PC-3 (cell line): ENCODE measurements around the gene NPR2. TPM values are rescaled to one million over a fixed set of nuclear protein-coding genes. Genes with fewer than 3 reads are reported as not detected.

Experiments used
- ATAC-seq: fragments of 200-7000 bp; cut with Tn5 transposase; 2 replicates; pipeline ENCODE4 v1.9.1; 2020; ENCODE audit warnings: mild to moderate bottlenecking, moderate library complexity
- BruUV-seq: library from RNA; stranded (reverse); fragments of 400-500 nt; replicated peaks from 2 replicates; lab custom pipeline; 2021; lab: Mats Ljungman, UMichigan
- CTCF ChIA-PET: fragments of 300-600 bp; sonication (Branson Sonifier 250); formaldehyde crosslinking; loops from one replicate; lab custom pipeline; 2022; ENCODE audit warnings: antibody characterized with exemption; lab: Charles Lee
- POLR2A ChIA-PET: fragments of 300-600 bp; sonication (Branson Sonifier 250); formaldehyde crosslinking; loops from one replicate; lab custom pipeline; 2022; ENCODE audit warnings: antibody characterized with exemption; ENCODE audit not compliant: unreplicated experiment; lab: Charles Lee
- DNase-seq: peaks from one replicate; pipeline ENCODE4 v3.0.0-alpha.2; 2015
- H2AFZ ChIP-seq: fragments of 300-600 bp; sonication (generic); 2 replicates; pipeline ENCODE4 v1.6.0; 2016; ENCODE audit warnings: antibody characterized with exemption, low read length
- H3F3A ChIP-seq: fragments of 300-600 bp; sonication (generic); one replicate; pipeline ENCODE4 v1.6.0; 2017; ENCODE audit warnings: antibody characterized with exemption, low read length, control low read depth, mild to moderate bottlenecking; ENCODE audit not compliant: unreplicated experiment
- H3K27ac ChIP-seq: fragments of 300-600 bp; sonication (generic); 2 replicates; pipeline ENCODE4 v1.5.1; 2016; ENCODE audit warnings: mild to moderate bottlenecking, low read length
- H3K27me3 ChIP-seq: fragments of 300-600 bp; sonication (generic); 2 replicates; pipeline ENCODE4 v1.6.1; 2016; ENCODE audit warnings: low read length, mixed read lengths
- H3K36me3 ChIP-seq: fragments of 300-600 bp; sonication (generic); 2 replicates; pipeline ENCODE4 v1.6.1; 2016; ENCODE audit warnings: low read depth, mixed run types, low read length, mixed read lengths
- H3K4me1 ChIP-seq: fragments of 300-600 bp; sonication (generic); 2 replicates; pipeline ENCODE4 v1.5.1; 2016; ENCODE audit warnings: low read length; ENCODE audit not compliant: insufficient read depth
- H3K4me2 ChIP-seq: fragments of 300-600 bp; sonication (generic); 2 replicates; pipeline ENCODE4 v1.6.0; 2016; ENCODE audit warnings: low read length
- H3K4me3 ChIP-seq: fragments of 300-600 bp; sonication (generic); 2 replicates; pipeline ENCODE4 v1.5.1; 2016; ENCODE audit warnings: mild to moderate bottlenecking, low read length, mixed read lengths
- H3K79me2 ChIP-seq: fragments of 300-600 bp; sonication (generic); 2 replicates; pipeline ENCODE4 v1.6.1; 2017; ENCODE audit warnings: low read length, mixed read lengths
- H3K9ac ChIP-seq: fragments of 300-600 bp; sonication (generic); 2 replicates; pipeline ENCODE4 v1.6.0; 2016; ENCODE audit warnings: mild to moderate bottlenecking, low read length
- H3K9me2 ChIP-seq: fragments of 300-600 bp; sonication (generic); replicated peaks from 2 replicates; pipeline ENCODE4 v1.6.1; 2016; ENCODE audit warnings: mixed run types, low read length, mixed read lengths
- H3K9me3 ChIP-seq: fragments of 300-600 bp; sonication (generic); 2 replicates; pipeline ENCODE4 v1.6.1; 2016; ENCODE audit warnings: low read length, mixed read lengths
- H4K20me1 ChIP-seq: fragments of 300-600 bp; sonication (generic); 2 replicates; pipeline ENCODE4 v1.6.1; 2016; ENCODE audit warnings: low read length, mixed read lengths
- CTCF ChIP-seq: fragments of 300-600 bp; sonication (generic); conservative IDR thresholded peaks from 2 replicates; pipeline ENCODE4 v1.5.1; 2017; ENCODE audit warnings: antibody characterized with exemption, low read depth, mild to moderate bottlenecking, low read length
- EZH2 ChIP-seq: fragments of 300-600 bp; sonication (generic); IDR thresholded peaks from one replicate; pipeline ENCODE4 v1.6.1; 2017; ENCODE audit warnings: antibody characterized with exemption, mild to moderate bottlenecking, low read length; ENCODE audit not compliant: unreplicated experiment
- EZH2phosphoT487 ChIP-seq: fragments of 300-600 bp; sonication (generic); IDR thresholded peaks from 2 replicates; pipeline ENCODE4 v1.6.1; 2018; ENCODE audit warnings: mild to moderate bottlenecking, antibody characterized with exemption, low read length, borderline replicate concordance
- intact Hi-C: fragments of 100-400 bp; cut with micrococcal nuclease; formaldehyde crosslinking; loops from 2 replicates; pipeline ENCODE4 v1.9.0; 2023
- total RNA-seq: library from RNA; depleted of rRNA; stranded (reverse); fragments of >200 nt; gene quantifications from 2 replicates; pipeline ENCODE4 v1.2.3, GENCODE V29; 2014

The NPR2 gene
- total RNA-seq, 1 experiment from 2014 or later: 1.5 TPM

- H3K36me3 ChIP-seq: no peaks in the 10 kb centered on the region
- no peaks in the 10 kb centered on the region for H3K9me2 ChIP-seq
- ChIA-PET POLR2A (no interaction called here), CTCF (no interaction called here)
- H3K9ac ChIP-seq: no peak overlapping the region
- no TSS peak for BruUV-seq
- no peaks in the 10 kb centered on the region for H4K20me1 ChIP-seq
- no peaks in the 10 kb centered on the region for H3K27me3 ChIP-seq
- no peak overlapping the region for H3K4me2 ChIP-seq
- intact Hi-C loops: no loop called here
- peaks cover 16% of the 10 kb centered on the region for H3K4me1 ChIP-seq
- no peaks in the 10 kb centered on the region for H3K9me3 ChIP-seq
- no peak overlapping the region for H2AFZ ChIP-seq
- DNase-seq: no peak
- H3K4me3 ChIP-seq: no peak overlapping the region
- no peaks in the 10 kb centered on the region for H3K79me2 ChIP-seq
- ATAC-seq: no peak
- TF ChIP-seq EZH2 (no peak), EZH2phosphoT487 (no peak), CTCF (no peak)
- H3F3A ChIP-seq: peaks cover 7% of the 10 kb centered on the region
- no peak overlapping the region for H3K27ac ChIP-seq
Observed at GRCh38 chr9:35801328-35802128, 10.1 kb downstream of the NPR2 start.

DNA sequence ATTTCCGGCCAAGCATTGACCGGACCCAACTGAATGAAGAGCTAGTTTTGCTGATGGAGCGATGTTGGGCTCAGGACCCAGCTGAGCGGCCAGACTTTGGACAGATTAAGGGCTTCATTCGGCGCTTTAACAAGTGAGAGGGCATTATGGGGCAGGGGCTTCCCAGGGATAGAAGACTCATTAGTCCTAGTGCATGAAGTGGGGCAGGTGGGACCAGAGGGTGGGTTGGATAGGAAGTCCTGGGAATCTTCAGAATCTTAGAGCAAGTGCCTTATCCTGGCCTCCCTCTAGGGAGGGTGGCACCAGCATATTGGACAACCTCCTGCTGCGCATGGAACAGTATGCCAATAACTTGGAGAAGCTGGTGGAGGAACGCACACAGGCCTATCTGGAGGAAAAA is 14.7 kb downstream of the NPR2 start:
- H3K27ac ChIP-seq: no peak overlapping the region
- no peaks in the 10 kb centered on the region for H3K9me3 ChIP-seq
- H3F3A ChIP-seq: no peaks in the 10 kb centered on the region
- no peaks in the 10 kb centered on the region for H3K79me2 ChIP-seq
- H3K4me3 ChIP-seq: no peak overlapping the region
- ATAC-seq (no peak), DNase-seq (no peak)
- H3K9me2 ChIP-seq: no peaks in the 10 kb centered on the region
- CTCF ChIA-PET: no interaction called here
- no peaks in the 10 kb centered on the region for H3K4me1 ChIP-seq
- H2AFZ ChIP-seq: no peak overlapping the region
- H3K9ac ChIP-seq: no peak overlapping the region
- H3K36me3 ChIP-seq: no peaks in the 10 kb centered on the region
- H4K20me1 ChIP-seq: no peaks in the 10 kb centered on the region
- no peaks in the 10 kb centered on the region for H3K27me3 ChIP-seq
- no peak overlapping the region for H3K4me2 ChIP-seq
- BruUV-seq: no TSS peak
- POLR2A ChIA-PET: no interaction called here
- intact Hi-C loops: no loop called here
- no peak for TF ChIP-seq EZH2
- no peak for TF ChIP-seq CTCF
- no peak for TF ChIP-seq EZH2phosphoT487

DNA sequence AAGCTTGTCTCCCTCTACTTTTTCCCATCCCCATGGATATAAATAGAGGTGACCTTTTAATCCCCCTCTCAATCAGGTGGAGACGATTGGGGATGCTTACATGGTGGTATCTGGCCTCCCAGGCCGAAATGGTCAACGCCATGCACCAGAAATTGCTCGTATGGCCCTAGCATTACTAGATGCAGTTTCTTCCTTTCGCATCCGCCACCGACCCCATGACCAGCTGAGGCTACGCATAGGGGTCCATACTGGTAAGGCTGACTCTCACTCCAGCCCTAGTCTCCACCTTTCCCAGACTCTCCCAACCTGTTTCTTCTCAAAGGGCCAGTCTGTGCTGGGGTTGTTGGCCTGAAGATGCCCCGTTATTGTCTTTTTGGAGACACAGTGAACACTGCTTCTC is 17.0 kb downstream of the NPR2 start:
- ATAC-seq: no peak
- TF ChIP-seq EZH2: no peak
- TF ChIP-seq EZH2phosphoT487: no peak
- no peak for TF ChIP-seq CTCF
- intact Hi-C loops: no loop called here
- no peak for DNase-seq
- no peak overlapping the region for H3K4me3 ChIP-seq
- H3K9ac ChIP-seq: no peak overlapping the region
- no peaks in the 10 kb centered on the region for H3K27me3 ChIP-seq
- no peaks in the 10 kb centered on the region for H4K20me1 ChIP-seq
- BruUV-seq: no TSS peak
- H3F3A ChIP-seq: no peaks in the 10 kb centered on the region
- no peak overlapping the region for H3K27ac ChIP-seq
- no peaks in the 10 kb centered on the region for H3K36me3 ChIP-seq
- no peaks in the 10 kb centered on the region for H3K9me2 ChIP-seq
- H3K4me1 ChIP-seq: 0 out of 2 replicates have a peak, but pooled peaks cover 6% of the 10 kb centered on the region
- H3K9me3 ChIP-seq: no peaks in the 10 kb centered on the region
- ChIA-PET POLR2A (no interaction called here), CTCF (no interaction called here)
- H2AFZ ChIP-seq: no peak overlapping the region
- H3K79me2 ChIP-seq: no peaks in the 10 kb centered on the region
- no peak overlapping the region for H3K4me2 ChIP-seq
